GM12801 (cell line): Measurements from ENCODE around the gene HS6ST2.

Experiments used
- CTCF ChIP-seq: IDR thresholded peaks from one replicate; pipeline ENCODE4 v1.5.1; 2011; ENCODE audit warnings: control low read depth; ENCODE audit not compliant: insufficient read length; ENCODE audit errors: extremely low read depth

Gene HS6ST2

GRCh38 chrX:132958091-132958703 lies at the start of gene HS6ST2:
HS6ST2 (minus strand) TSS chrX:132958629.
- TF ChIP-seq CTCF: no peak

DNA sequence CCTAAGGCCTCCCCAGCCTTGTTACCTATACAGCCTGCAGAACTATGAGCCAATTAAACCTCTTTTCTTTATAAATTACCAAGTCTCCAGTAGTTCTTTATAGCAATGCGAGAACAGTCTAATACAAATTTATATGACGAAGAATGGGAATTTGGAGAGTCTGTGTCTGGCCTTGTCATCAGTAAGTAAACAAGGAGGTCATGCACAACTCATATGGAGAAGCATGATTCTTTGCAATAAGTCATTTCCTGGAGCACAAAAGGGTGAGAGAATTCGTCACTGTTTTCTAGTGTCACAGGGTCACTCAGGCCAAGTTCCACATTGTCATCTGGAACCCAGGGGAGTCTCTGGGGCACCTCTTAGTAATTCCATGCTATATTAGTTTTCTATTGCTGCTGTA lies 49.0 kb upstream of the HS6ST2 start:
- no peak for TF ChIP-seq CTCF

GRCh38 chrX:133005616-133006015 lies 47.2 kb upstream of the HS6ST2 start:
- TF ChIP-seq CTCF: no peak

GRCh38 chrX:133005042-133005441 lies 46.6 kb upstream of the HS6ST2 start:
- no peak for TF ChIP-seq CTCF

DNA sequence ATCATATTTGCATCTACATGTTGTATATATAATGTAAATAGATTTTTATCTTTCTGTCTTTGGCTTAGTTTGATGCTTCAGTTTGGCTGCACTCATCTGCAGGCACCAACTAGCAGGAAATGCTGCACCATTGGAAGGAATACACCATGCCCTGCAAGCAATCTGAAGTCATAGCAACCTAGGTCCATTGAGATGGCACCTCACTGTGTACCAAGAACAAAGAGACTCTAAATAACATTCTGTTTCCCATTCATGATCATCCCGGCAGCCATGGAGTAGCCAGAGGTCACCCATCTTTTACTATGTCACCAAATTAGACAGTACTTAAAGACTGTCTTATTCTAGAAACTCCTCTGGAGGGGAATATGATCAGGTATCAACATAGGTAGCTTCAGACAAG lies 40.8 kb upstream of the HS6ST2 start:
- no peak for TF ChIP-seq CTCF

GRCh38 chrX:132990835-132991234 lies 32.4 kb upstream of the HS6ST2 start:
- TF ChIP-seq CTCF: no peak

GRCh38 chrX:132986556-132986955 lies 28.1 kb upstream of the HS6ST2 start:
- no peak for TF ChIP-seq CTCF
